Left hindlimb (tissue), 1 donor: Measurements from ENCODE around the gene MYO7A.

Experiments used
- DNase-seq: peaks from one replicate; pipeline ENCODE4 v3.0.0-alpha.2; 2018

MYO7A gene

DNA sequence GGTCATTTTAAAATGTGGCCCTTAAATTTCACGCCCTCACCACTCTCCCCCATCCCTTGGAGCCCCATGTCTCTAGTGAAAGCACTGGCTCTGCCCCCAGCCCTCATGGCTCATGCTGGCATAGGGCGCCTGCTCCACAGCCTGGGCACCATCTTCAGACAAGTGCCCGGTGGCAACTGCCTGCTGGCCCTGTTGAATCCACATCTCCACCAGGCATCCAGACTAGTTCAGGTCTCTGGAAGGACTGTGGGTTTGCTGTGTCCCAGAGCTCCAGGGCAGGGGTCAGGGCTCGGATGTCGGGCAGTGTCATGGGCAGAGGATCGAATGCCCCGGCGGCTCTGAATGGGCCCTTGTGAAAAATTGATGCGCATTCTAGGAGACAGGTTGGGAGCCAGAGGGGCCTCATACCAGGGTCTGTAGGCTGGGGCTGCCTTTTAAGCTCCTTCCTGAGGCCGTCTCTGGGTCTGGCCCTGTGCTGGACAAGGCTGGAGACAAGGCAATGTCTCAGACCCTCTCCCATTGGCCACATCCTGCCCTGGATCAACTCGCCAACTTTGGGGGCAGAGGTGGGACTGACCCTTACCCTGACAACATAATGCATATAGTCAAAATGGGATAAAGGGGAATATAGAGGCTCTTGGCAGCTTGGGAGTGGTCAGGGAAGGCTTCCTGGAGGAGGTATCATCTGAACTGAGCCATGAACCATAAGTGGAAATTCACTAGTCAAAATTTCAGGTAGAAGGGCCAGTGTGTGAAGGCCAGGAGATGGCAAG lies 1.2 kb downstream of the MYO7A start:
- no peak for DNase-seq

DNA sequence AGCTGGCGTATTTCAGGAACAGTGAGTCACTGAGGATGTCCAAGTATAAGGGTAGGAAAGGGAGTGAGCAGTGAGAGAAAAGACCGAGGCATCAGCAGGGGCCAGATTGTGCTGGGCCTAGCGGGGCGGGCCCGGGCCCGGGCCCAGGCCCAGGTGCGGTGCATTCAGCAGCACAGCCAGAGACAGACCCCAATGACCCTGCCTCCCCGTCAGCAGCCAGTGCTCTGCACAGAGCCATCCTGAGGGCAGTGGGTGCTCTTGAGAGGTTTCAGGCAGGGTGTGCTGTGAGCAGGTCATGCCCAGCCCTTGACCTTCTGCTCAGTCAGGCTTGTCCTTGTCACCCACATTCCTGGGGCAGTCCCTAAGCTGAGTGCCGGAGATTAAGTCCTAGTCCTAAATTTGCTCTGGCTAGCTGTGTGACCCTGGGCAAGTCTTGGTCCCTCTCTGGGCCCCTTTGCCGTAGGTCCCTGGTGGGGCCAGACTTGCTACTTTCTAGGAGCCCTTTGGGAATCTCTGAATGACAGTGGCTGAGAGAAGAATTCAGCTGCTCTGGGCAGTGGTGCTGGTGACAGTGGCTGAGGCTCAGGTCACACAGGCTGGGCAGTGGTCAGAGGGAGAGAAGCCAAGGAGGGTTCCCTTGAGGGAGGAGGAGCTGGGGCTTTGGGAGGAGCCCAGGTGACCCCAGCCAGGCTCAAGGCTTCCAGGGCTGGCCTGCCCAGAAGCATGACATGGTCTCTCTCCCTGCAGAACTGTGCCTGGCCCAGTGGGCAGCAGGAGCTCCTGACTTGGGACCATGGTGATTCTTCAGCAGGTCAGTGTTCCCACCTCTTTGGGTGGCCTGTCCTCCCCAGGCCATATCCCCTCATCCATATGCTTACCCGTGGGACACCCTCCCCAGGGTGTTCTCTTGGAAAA lies 2.1 kb downstream of the MYO7A start:
- DNase-seq = no peak

DNA sequence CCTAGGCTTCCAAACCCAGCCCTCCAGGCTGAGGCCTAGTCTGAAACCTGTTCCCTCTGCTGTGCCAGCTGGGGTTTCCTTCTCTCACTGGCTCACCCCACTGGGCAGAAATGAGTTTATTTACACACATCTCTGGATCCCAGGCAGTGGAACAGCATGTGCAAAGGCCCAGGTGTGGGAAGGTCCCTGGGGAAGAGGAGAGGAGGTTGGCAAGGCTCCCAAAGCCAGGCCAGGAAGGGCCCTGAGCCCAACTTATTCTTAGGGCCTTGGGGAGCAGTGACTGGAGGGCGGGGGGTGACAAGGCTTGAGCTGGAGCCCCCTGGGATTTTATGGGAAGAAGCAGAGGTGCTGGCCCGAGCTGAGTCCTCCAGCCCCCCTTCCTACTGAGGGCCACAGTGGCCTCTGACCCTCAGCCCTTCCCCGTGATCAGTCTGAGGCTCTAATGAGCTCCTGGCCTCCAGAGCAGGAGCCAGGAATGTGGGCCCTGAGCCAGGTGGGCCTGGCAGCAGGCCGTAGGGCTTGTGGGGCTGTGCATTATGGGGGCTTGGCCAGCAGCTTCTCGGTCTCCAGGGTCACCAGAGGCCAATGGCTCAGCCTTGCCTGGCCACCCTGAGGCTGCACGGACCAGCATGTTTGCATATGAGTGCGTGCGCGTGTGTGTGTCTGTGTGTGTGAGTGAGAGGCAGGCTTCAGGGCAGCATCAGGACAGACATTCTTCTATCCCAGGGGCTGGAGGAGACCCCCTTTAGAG lies 2.9 kb downstream of the MYO7A start:
- no peak for DNase-seq

DNA sequence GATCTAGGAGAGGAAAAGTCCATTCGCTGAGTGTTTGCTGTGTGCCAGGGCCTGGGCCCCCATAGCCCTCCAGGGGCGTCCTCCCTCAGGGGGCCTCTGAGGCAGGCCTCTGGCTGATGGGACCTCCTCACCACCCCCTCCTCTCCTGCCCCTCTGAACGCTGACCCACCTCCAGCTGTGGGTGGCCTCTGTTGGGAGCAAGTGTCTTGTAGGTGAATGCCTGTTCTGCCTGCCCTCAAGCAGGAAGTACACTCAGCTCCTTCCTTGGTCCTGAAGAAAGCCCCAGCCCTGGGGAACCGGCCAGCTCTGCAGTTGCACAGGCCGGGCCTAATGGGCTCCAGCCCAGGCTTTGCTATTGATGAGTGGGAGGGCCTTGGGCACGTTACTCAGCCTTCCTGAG lies 3.5 kb downstream of the MYO7A start:
- no peak for DNase-seq

DNA sequence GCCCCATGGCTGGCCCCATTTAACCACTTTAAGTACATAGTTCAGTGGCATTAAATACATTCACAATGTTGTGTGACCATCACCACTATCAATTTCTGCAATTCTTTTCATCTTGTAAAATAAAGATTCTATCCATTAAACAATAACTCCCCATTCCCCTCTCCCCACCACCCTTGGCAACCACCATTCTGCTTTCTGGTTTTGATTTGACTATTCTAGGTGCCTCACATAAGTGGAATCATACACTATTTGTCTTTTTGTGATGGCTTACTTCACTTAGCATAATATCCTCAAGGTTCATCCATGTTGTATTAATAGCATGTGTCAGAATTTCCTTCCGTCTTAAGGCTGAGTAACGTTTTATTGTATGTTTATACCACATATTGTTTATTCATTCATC lies 7.0 kb downstream of the MYO7A start:
- DNase-seq = no peak

DNA sequence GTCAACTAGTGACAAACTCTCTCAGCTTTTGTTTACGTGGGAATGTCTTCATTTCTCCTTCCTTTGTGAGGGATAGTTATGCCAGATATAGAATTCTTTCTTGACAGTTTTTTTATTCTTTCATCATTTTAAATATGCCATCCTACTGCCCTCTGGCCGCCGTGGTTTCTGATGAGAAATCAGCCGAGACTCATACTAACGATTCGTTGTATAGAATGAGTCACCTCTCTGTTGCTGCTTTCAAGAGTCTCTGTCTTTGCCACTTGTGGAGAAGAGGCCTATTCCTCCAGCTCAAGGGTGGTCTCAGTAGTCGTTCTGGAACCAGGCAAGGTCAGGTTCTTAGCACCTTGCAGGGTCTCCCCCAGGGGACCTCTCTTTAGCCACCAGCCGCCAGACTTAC lies 8.0 kb downstream of the MYO7A start:
- DNase-seq = no peak

DNA sequence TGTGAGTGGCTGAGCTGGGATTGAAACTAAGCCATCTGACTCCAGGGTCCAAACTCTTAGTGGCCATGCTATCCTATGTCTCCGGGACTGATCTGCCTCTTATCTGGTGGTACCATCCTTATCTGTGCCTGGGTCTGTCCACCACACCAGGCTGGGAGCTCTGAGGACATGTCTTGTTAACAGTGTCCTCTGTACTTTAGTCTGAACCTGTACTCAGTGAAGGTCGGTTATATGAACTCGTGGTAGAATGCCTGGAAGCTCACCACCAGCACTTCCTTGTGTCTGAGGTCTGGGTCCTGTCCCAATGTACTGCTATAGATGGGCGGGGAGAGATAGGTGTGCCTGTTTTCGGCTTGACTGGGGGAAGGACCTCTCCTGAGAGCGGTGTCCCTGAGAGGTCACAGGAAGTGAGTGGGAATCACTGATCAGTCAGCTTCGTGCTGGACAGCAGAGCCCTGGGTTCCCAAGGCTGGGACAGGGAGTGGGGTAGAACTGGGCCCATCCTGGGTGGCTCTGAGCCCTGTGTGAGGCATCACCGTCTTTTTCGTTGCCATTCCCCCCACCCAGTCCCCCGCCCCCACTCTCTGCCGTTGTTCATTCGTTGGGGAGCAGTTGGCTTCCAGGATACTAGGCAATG lies 8.9 kb downstream of the MYO7A start:
- DNase-seq = no peak

DNA sequence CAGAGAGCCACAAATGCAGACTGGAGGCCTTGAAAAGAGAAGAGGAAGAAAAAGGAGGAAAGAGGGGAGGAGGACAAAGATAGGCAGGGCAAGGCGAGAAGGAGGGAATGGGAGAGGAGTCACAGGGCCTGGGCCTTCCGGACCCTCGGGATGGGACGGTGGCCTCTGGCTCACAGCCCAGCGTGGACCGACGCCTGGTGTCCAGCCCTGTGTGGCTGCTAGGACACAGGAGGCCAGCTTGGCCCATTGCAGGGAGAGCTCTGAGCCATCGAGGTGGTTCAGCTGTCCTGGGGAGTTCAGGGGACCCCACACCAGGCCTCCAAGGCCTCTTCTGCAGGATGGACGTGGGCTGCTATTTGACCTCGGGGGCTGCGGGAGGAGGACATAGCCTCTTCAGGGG lies 9.4 kb downstream of the MYO7A start:
- DNase-seq = no peak

DNA sequence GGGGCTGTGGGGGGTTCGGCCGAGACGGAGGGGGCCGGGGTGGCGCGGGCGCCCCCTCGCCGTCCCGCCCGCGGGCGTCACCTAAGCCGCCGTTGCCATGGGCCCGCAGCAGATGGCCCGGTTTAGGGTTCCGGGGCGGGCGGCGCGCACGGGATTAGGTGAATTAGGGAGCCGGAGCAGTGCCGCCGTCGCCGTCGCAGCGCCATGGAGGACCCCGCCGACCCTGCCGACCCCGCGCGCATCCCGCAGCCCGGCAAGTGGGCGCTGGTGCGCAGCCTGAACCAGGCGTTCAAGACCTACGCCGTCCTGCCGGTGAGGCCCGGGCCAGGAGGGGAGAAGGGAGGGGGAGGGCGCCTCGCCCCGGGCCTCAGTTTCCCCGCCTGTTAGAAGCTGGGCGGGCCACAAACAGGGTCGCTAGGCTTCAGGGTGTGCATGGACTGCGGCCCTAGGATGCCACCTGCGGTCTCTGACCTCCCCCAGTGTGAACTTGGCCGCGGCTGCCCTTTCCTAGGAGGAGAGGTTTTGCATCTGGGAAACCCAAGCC lies 10.1 kb downstream of the MYO7A start:
- no peak for DNase-seq

DNA sequence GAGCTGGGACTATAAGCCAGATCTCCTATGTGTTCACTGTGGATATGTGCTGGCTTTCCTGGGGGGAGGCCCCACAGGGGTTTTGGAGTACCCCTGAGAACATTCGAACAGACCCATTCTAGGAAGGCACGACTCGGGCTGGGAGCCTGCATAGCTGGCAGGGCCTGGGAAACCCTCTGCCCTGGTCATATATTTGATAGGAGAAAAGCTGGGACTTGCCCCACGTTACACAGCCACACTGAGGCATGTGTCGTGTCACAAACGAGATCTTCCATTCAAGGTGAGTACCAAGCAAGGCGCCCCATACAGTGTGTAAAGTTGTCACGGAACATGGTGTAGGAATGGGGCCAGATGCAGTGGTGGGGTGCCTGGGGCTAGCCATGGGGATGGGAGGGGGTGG lies 11.2 kb downstream of the MYO7A start:
- no peak for DNase-seq

DNA sequence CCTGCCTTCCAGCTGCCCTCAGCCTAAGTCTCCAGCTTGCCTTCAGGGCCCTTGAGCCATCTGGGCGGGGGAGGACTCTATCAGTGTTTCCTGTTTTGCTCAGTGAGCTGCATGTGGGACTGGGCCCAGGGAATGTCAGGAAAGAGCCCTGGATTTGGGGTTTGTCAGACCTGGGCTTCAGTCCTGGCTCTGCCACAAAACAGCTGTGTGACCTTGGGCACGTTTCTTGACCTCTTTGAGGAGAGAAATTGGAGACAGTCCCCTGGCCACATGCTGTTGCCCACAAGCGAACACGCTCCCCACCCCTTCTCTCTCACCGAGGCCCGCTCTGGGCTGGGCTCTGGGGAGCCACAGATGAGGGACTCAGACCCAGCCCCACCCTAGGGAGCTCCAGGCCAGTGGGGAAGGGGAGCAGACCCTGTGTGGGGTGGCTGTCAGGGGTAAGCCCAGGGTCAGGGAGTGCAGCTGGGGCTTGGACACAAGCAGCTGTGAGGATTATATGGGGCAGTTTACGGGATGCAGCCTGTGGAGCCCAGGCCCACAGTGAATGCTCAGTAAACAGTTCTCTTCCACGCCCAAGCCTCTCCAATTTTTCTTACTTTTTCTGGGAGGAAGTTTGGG lies 12.3 kb downstream of the MYO7A start:
- DNase-seq = no peak

DNA sequence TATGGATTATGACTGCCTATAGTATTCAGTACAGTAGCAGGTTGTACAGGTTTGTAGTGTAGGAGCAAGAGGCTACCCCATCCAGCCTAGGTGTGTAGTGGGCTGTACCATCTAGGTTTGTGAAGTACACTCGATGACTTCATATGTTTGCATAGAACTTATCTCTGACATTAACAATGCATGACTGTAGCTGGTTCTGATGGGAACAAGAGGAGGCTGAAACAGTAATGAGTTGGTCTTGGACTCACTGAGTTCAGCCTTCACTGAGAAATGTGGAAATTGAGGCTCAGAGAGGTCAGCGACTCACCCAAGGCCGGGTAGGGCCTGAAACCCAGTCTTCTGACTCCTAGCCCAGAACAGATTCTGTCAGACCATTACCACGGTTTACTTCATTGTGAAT lies 13.0 kb downstream of the MYO7A start:
- DNase-seq = no peak

DNA sequence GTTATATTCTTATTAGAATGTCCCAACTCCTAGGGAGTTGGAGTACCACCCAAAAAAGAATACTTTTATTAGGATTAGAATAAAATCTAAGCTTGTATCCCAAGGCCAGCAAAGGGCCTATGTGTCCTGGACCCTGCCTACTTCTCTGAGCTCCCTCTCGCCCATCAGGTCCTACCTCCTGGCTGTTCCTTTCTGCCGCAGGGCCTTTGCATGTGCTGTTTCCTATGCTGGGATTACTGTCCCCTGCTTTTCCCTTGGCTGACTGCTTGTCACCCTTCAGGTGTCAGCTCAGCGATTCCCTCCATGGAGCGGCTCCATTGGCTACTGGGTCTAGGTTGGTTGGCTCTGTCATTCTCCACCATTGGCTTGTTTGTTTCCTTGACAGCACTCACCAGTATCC lies 13.4 kb downstream of the MYO7A start:
- DNase-seq = no peak

DNA sequence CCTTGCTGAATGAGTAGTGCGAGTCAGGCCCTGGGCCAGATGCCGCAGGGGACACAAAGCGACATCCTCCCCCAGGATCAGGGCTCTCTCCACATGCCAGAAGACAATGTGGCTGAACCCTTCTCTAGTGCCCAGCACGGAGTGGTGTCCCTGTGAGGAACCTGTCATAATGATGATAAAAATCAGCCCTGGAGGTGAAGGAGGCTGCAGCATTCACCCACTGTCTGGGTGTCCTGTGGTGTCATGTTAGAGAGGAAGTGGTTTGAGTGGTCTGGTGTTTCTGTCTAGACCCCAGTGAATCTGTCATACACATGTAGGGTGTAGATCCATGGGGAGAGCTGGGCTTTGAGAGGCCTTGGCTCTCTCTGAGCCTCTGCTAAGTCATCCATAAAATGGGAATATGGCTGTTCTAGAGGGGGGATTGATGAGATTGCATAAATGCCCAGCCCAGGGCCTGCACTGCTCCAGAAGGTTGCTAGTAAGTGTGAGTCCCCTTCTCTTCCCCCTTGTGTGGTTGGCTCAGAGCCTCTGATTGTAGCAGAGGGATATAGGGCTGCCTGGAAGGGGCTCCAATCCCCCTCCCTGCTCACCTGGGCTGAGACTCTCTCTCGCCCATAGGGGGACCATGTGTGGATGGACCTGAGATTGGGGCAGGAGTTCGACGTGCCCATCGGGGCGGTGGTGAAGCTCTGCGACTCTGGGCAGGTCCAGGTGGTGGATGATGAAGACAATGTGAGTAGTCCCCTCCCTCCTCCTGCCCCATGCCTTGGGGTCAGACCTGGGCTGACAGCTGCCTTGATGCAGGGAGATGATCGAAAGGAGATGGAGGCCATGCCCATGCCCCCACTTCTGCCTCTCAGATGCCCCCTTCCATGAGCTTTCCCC lies 14.3 kb downstream of the MYO7A start:
- no peak for DNase-seq

DNA sequence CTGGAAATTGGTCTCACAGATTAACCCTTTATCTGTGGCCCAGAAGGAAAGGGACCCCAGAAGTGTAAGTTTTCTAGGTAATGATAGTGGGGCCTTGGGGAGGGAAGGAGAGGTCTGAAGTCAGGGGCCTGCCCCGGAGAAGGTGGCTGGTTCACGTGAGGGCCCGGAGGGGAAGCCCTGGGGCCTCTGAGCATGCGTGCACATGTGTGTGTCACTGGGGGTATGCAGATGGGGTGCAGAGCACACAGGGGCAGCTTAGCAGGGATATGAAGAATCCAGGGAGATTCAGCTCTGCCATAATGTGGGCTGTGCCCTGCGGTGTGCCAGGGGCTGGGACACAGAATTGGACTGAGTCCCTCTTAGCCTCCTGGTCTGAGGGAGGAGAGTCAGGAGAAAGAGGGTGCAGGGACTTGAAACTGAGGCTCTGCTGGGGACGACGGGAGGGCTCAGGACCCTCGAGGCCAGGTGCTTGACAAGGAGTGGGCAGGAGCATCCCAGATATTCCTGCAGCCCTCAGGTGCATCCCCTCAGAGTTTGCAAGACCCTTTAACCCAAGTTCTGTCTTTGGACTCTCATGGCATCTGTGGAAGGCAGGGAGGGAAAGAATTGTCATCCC lies 15.5 kb downstream of the MYO7A start:
- DNase-seq = no peak

DNA sequence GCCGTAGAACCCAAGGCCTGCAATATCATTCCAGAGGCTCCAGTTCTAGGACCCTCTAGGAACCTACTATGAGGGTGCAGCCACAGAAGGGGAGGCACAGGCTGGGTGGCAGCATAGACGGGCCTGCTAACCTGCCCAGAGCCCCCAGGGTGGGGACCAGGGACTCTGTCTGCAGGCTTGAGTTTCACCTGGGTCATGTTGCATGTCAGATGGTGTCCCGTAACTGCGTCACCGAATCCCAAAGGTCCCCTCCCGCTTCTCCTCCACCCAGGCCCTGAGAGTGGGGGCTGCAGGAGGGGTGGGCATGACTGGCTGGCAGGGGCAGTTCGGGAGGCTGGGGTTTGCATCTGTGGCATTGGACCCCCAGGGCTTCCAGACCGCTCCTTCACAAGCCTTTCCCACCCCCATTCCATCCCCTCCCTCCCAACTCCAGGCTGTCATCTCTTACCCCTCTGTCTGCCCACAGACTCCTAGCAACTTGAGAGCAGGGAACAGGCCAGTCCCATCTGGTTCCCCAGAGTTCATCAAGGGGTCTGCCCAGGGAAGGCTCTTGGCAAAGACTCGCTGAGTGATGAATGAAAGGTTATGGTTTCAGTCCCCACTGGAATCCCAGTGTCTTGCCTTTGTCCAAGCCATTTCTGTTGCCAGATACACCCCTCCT lies 16.3 kb downstream of the MYO7A start:
- DNase-seq = no peak

DNA sequence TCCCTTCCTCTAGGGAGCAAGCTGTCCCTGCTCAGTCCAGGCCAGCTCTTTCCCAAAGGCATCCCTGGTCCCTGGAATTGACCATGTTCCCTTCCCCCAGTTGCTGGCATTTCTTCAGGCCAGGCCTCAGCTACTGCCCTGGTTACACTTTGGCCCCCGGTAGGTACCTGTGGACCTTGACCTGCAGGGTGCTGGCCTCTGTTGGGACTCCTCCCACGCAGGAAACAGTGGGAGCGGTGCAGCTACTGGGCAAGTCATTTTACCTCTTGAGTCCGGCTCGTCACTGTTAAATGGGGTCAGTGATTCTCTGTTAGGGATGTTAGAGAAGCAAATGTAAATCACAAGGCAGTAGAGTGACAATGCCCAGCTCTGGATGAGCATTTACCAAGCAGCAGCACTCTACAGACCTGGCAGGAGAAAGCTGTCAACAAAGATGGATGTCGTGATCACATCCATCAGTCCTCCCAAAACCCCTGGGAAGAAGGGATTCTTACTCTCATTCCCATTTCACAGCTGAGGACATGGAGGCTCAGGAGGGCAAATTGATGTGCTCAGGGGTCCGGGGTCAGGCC lies 16.9 kb downstream of the MYO7A start:
- DNase-seq = no peak

DNA sequence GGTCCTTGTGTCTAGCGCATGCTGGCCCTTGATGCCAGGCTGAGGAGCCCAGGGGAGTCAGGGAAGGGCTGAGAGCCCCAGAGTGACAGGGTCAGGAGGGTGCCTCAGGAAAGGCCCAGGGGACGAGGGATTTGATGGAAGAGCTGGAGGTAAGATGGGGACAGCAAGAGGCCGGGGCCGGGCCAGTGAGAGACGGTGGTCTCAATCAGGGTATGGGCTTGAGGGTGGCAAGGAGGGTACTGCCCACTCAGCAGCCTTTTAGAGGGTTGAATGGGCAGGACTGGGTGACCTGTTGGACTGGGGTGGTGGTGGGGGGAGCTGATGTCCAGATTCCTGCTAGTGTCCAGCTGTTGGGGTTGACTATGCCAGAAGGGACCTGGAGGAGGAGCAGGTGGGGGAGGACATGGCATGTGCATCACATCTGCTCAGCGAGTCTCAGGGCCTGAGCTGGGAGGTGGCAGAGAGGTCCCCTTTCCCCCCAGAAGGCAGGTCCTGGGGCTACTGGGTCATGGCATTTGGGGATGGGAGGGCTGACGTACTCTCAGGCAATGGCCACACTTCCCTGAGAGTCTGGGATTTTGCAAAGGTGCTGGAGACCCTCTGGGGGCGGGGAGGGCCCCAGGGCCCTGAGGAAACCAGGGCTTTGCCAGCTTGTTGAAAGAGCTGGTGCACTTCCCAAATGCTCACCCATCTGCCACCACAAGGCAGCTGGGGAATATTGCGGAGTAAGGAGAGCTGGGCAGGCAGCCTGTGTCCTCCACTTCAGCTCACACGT lies 18.4 kb downstream of the MYO7A start:
- no peak for DNase-seq

DNA sequence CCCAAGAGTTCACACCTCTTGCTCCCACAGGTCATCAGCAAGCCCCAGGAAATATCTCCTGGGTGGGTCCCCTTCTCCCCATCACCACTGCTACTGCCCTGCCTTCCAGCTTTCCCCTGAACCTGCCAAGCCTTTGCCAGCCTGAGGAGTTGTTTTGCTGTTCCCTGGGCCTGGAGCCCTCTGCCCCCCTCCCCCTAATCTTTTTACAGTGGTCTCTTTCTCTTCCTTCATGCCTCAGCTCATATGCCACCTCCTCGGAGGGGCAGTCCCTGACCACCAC lies 18.9 kb downstream of the MYO7A start:
- no peak for DNase-seq
